Mucosa of gallbladder (tissue), 1 donor: ENCODE results near the gene RALGDS. TPM values are rescaled to one million over a fixed set of nuclear protein-coding genes. Genes with fewer than 3 reads are reported as not detected.

Experiments used
- DNase-seq: peaks from one replicate; pipeline ENCODE4 v3.0.0-alpha.2; 2020; ENCODE audit warnings: low spot score
- total RNA-seq: library from RNA; stranded (reverse); gene quantifications from one replicate; pipeline ENCODE4 v1.2.1, GENCODE V29; 2021
- donor health status: DM: no; HTN: no; CAD: no.

RALGDS gene
- total RNA-seq, 1 donor from 2014 or later = 50.7 TPM

DNA sequence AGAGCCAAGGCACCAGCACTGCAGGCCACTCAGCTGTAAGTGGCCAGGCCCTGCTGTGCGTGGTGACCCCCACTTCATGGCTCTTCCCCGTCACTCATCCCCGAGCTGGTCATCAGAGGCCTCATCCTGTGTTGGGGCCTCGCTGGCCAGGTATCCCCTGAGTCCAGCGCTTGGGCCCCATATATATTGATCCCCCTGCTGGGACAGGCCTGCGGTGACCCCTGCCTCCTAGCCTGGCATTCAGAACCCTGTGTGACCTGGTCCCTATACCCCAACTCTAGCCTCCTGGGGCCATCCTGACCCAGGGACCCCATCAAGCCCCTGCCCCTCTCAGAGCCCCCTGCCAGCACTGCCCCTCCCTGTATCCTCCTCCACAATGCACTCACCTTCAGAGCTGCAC lies 30.0 kb upstream of the RALGDS start:
- DNase-seq = no peak

DNA sequence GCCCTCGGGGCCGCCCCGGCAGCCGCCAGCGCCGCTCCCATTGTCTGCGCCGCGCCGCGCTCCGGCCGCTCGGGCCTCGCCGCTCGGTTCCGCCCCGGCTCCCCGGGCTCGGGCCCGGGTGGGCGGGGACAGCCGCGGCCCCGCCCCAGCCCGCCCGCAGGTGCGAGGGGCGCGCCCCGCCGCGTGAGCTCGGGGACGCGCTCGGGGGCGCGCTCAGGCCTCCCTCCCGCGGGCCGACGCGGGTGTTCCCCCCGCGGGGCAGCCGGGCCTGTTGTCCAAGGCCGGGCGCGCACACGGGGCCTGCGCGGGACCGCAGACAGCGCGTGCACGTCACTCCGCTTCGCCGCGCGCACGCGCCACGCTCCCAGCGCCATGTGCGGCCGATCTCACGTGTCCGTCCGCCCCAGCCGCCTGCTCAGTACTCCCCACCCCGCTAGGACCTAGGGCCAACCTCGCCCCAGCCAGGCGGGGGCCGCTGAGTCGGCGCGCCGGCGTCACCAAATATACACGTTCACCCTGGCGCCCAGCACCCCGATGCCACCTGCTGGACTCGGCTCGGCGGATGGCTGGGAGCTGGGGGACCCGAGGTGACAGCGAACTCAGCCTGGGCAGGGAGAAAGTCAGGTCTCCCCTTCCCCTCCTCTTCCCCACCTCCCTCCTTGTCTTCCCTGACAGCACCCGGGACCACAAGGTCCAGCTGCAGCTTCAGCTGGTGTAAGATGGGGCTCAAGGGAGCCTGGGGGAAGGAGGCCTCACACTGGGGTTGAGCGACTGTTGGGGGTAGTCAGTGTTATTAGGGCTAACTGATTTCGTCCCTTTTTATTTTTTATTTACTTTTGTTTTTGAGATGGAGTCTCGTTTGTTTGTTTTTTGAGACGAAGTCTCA lies 28.3 kb upstream of the RALGDS start:
- DNase-seq = peak; percentile 89

DNA sequence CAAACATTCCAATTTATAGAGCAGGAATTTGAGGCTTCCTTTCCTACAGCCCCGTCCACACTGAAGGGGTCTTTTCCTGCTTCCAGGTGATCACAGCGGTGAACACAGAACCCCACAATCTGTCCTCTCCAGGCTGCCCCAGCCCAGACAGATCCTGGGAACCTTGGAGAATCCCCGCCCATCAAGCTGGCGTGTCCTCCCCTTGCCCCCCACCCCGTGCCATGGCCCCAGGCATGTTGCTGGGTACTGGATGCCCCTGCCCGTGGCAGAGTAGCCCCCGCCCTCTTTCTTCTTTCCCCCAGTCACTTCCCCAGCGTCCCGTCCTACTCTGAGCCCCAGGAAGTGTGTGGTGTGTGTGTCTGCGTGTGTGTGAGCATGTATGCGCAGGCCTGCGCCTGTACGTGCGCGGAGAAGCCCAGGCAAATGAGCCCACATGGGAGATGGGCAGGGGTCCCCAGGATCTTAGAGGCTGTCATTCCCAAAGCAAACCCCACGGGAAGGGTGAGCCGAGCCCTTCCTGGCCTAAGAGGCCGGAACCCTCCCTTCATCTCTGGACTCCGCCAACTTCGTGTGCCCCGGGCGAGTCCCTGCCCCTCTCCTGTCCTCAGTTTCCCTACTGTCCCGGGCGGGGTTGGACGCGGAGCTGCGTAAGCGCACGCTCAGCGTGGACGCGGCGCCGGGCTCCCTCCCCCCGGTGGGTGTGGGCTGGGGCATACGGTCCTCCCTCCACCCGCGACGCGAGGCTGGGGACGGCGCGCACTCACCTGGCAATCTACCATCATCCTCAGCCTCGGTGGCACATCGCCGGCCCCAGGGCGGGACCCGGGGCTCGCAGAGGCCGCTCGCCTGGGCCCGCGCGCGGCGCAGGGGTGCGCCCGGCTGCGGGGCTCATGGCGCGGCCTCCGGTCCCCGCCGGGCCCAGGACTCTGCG lies 27.4 kb upstream of the RALGDS start:
- peak; percentile 37 for DNase-seq

DNA sequence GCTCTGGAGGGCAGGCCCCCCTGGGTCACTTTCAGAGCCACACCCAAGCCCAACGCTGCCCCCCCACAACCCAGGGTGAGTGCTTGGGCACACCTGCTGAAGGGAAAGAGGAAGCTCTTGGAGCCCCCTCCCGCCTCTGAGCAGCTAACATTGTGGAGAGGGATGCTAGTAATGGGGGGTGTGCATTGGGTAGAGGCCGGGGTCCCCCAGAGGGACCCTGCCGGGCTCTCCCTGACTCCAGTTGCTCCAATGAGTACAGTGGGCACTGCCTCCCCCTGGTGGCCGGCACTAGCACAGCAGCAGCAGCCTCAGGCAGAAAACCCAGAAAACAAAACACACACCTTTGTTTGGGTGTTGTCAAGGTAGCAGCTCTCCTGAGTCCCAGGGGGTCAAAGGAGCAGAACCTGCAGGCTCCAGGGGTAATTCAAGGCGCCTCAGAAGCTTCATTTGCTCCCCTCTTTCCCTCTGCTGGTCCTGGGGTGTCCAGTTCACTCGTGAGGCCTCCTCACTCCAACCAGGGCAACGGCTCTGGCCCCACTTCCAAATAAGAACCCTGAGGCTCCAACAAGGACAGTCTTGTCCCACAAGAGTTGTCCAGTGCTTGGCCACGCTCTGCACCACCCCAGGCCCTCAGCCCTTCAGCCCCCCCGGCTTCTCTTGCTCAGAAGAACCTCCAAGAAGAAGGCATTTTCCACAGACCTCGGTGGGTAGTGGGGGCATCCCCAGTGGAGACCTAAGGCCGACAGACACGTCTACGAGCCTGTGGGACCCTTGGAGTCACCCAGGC lies 26.6 kb upstream of the RALGDS start:
- DNase-seq = peak; percentile 78

DNA sequence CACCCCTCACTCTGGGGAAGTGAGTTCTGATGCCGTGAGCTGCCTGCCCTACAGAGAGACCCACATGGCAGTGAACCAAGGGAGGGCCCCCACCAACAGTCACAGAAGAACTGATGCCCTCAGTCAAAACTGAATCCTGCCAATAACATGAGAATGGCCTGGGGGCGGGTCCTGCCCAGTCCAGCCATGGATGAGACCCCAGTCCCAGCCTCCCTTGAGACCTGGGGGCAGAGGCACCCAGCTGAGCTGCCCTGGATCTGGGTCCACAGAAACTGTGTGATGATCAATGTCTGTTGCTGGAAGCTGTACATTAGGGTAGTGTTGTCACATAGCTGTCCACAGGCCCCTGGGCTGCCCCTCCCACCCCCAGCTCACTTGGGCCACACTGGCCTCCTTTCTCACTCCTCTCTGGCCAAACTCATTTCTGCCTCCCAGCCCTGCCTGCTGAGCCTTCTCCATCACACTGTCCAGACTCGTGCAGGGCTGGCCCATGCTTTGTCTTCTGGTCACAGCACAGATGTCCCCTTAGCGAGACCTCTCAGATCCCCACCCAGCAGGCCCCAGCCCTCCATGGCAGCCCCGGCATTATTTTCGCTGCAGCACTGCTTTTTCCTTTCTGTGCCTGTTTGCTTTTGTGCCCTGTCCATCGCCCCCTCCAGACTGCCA lies 25.8 kb upstream of the RALGDS start:
- no peak for DNase-seq

DNA sequence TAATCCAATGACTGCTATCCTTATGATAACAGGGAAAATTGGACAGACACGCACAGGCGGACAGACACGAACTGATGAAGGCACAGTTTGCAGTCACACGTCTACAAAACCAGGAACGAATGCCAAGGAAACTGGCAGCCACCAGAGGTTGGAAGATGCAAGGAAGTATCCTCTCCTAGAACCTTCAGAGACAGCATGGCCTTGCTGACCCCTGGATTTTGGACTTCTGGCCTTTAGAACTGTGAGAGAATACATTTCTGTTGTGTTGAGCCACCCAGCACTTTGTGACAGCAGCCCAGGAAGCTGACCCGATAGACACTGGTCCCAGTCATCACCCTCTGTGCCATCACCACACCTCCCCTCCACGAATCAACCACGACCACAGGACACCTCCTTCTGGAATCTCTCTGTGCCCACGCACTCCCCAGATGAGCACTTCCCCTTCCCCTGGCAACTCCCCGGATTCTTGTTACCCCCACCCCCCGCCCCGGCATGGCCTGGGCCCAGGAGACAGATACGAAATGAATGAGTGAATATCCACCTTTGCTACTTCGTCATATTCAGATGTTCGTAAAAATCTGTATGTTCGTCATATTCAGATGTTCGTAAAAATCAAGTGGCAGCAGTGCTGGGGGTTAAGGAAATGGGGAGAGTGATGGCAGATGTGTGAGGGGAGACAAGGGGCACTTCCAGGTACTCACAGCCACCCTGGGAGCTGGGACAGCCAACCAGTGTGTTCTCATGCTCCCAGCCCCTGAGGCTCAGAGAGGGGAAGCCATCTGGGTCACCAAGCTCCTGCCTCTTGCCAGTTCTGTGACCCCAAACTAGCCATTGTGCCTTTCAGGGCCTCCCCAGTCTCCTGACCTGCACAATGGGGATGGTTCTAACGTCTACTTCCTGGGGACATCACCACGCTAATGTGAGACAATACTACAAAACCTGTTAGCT lies 24.1 kb upstream of the RALGDS start:
- no peak for DNase-seq

DNA sequence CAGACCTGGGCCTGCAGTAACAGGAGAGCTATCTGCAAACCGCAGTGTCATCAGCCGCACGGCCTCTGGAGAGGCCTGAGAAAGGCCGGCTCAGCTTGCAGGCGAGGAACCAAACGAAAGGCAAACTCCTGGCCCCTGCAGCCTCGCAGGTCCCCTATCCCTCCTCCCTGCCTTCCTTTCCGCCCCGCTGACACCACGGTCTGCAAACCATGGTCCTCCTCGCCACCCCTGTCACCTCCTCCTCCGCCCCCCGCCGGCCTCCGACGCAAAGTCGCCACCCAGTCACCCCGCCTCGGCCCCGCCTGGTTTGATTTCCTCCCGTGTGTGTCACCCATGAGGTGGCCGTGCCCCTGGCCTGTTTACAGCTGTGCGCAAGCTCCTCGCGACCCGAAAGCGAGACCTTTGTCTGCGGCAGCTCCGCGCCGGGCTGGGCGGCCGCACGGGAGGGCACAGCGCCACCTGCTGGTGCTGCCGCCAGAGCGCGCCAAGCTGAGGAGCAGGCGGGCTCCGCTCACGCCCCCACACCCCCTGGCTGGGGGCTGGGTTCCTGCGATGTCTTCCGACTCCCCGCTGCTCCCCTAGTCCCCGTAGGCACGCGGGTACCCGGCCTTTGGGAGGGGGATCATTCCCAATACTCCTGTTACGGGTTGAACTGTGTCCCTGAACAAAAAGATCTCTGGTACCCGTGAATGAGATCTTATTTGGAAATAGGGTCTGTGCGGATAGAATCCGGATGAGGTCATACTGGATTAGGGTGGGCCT lies 23.3 kb upstream of the RALGDS start:
- DNase-seq = peak; percentile 80

DNA sequence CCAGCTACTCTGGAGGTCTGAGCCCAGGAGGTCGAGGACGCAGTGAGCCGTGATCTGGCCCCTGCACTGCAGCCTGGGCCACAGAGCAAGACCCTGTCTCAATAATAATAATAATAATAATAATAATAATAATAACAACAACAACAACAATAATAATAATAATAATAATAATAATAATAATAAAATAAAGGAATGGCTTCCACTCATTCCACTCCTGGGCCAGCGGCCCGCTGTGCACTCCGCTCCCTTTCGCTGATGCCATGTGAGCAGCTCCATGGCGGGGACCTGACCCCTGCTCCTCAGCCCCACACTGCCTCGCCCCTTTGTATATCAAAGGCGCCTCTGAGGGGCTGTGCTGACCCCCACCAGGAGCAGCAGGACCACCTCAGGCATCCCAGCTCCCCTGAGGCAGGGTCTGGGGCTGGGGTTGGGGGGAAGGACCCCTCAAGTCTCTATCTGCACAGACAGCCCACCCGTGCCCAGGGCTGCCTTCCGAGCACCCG lies 22.6 kb upstream of the RALGDS start:
- DNase-seq = no peak

DNA sequence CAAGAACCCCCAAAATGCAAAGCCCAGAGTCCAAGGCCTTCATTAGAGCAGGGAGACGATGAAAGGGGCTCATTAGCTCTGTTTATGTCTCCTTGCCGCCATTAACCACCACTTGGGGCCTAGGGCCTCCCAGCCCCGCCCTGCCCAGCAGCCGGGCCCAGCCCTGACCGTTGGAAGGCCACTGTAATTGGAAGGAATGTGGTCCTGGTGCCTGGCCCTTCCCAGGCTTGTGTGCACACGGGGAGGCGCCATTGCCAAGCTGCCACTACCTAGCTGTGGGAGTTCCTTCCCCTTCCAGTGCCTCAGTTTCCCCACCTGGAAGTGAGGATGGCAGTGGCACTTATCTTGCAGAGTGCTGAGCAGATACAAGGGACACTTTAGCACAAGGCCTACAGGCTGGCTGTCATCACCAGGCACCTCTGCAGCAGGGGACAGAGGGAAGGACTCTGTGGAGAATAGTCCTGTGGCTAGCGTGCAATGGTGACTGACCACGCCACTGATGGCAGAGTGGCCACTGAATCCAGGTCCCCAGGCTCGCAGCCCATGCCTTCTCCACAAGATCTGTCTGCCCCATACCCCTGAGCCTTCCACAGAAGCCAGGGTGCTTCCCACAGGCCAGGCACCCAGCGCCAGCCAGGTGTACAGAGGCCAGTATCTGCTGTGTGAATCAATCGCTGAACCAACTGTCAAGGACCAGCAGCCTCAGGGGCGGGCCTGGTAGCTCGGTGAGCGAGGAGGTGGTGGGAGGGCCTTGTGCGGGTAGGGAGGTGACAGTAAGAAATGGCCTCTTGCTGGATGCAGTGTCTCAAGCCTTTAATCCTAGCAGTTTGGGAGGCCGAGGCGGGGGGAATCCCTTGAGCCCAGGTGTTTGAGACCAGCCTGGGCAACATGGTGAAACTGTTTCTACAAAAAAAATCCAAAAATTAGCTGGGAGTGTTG lies 21.9 kb upstream of the RALGDS start:
- no peak for DNase-seq

DNA sequence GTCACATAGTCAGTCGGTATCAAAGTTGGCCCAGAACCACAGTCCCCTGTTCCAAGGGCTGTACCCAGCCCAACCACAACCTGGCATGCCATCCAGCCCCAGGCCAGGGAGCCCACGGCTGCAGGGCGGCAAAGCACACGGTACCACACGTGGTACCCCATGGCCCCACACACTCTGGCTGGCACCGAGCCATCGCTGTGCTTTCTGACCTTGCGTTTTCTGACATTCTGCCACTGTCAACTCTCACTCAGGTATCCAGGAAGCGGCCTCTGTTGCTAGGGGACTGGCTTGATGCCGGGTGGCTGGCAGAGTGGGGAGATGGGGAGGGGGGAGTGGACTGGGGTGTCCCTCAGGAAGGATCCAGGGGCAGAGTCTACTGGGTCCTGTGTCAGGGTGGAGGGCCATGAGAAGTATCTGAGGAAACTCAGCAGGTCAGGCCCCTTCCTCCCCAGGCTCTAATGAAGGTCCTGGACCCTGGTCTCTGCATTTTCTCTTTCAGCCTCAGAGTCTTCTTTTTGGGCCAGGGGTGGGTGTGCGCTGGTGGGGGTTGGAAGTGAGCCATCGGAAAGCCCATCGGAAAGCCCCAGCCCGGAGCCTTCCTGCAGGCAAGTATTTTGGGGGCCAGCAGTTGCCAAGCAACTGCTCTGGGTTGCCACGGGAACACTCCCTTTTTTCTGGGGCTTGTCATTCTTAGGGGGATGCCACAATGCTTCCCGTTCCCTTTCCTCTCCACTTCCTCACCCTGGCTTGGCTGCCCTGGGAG lies 21.0 kb upstream of the RALGDS start:
- DNase-seq = peak; percentile 62

DNA sequence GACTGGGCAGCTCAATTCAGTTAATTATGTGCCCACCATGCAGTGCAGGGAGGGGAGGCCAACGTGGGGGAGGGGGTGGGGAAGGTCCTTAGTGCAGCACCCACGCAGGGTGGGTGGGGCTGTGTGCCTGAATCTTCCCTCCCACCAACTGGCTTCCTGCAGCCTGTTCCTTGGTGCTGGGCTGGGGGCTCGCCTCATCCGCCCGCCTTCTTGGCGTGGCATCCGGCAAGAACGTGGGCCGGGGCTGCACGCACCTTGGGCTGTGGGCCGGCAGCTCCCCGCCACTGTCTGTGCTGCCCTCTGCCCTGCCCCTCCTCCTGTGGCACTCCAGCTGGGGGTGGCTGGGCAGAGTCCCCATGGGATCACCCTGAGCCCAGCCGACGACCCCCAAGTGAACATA lies 19.6 kb upstream of the RALGDS start:
- DNase-seq = no peak

DNA sequence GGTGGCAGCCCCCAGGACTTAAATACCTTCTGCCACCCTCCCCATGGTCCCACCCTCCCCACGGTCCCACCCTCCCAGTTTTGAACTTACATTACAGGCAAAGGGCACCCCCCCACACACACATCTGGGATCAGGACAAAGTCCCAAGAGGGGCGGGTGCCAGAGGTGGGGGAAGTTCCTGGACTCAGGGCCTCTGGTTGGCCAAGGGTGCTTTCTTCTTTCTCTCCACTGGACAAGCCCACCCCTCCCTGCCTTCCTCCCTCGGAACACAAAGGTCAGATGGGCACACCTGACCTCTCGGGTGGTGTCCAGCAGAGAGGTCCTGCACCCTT lies 19.1 kb upstream of the RALGDS start:
- no peak for DNase-seq

DNA sequence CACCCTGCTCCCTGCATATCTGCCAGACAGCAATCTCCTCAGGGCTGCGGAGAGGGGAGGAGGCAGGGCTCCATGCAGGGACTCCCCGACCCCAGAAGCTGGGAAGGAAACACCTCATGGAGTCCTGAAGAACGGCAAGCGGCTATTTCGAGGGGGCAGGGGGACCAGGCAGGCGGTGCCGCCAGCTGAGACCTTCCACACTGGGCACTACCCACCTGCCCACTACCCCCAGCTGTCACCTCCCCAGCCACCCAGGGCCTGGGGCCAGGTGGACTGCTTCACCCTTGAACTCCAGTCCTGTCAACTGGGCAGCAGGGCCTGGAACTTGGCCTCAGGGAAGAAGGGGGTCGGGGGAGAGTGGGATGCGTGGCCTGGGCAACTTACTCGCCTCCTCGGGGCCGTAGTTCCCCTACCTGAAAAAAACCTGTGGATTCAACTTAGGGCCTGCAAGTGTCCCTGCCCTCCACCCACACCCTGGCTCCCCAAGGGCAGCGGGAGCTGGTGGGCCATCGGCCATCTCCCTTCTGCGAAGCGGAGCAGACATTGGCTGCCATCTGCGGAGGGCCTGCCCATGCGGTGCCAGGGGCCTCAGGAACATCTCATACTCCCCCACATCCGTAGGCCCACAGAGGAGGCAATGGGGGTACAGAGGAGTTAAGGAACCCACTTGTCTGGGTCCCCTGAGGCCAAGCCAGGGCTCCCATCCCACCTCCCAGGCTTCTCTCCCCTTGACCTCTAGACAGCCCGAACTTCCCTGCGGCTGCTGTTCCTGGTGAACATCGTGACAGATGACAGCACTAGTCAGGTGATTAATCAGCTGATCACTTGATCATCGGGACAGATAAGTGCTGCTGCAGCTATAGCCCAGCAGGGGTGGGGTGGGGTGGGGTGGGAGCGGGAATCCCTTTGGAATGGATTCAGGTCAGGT lies 18.5 kb upstream of the RALGDS start:
- DNase-seq = no peak

DNA sequence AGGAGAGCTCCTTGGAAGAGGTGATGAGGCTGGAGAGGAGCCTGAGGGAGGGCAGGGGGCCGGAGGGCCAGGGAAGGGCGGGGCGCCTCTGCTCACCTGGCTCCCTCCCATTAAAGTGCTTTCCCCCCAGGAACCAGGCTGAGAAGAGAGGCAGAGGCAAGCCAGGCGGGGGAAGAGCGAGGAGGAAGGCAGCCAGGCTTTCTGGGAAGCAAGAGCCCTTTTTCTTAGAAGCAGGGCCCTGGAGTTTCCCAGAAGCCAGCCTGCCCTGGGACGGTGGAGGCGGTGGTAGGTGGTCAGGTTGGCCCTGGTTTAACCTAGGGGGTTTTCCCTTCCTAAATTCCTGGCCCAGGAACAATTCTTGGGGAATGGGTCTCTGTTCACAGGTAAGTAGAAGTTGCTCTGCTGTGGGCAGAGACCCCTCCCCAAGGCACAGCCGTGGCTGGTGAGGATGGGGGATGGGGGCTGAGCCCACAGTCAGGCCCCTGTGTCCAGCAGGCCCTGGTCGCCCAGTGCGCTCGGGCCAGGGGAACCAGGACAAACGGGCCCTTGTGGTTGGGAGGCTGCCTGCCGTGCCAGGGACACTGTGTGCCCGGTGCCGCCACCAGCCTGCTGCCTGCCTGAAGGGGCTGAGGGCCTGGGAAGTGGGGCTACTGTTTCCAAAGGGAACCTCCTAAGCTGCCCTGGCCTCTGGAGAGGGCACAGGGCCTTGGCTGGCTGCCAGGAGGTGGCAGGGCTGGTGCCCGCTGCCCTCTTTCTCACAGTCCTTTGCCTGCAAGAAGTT lies 16.6 kb upstream of the RALGDS start:
- no peak for DNase-seq

DNA sequence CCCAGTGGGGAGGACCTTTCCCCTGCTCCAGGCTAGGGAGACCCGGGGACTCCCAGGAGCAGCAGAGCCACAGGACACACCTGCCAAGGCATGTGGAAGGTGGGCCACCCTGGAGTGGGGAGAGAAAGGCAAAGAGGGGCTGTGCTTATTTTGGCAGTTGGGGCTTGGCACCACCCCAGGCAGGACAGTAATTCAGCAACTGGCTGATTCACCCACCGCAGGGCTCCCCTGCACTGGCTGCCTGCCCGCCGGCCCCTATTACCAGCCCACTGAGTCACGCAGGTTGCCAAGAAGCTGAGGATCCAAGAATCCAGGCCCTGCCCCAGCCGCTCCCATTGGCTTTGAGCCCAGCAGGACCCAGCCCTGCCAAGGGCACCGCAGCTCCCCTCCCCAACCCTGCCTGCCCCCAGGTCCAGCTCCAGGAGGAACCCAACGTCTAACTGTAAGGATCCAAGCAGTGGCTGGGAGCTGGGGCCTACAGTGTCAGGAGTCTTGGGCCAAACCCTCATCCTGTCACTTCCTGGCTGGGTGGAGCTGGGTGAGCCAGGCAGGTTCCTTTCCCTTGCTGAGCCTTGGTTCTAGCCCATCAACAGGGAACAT lies 14.2 kb upstream of the RALGDS start:
- peak; percentile 85 for DNase-seq
